Measurements from ENCODE around the gene CHM.
"Not testable (repeated sequence)": the region's sequence is repeated elsewhere in the genome, so short reads cannot be mapped to it uniquely, and the experiment has no call there.

Gene CHM
- long read RNA-seq, donor 1, full-length matches to known transcripts, result 3 of 3 reads
- long read RNA-seq, donor 1, partial matches to known transcripts, result 0 of 3 reads
- long read RNA-seq, donor 1, other reads (novel, unspliced or antisense), result 0 of 3 reads
- long read RNA-seq, donor 2, full-length matches to known transcripts, result 1 of 1 reads
- long read RNA-seq, donor 2, partial matches to known transcripts, result 0 of 1 reads
- long read RNA-seq, donor 2, other reads (novel, unspliced or antisense), result 0 of 1 reads
- long read RNA-seq, donor 3, full-length matches to known transcripts, result 1 of 1 reads
- long read RNA-seq, donor 3, partial matches to known transcripts, result 0 of 1 reads
- long read RNA-seq, donor 3, other reads (novel, unspliced or antisense), result 0 of 1 reads
- long read RNA-seq, donor 4, full-length matches to known transcripts, result 2 of 2 reads
- long read RNA-seq, donor 4, partial matches to known transcripts, result 0 of 2 reads
- long read RNA-seq, donor 4, other reads (novel, unspliced or antisense), result 0 of 2 reads
- long read RNA-seq, donor 5, full-length matches to known transcripts, result 5 of 5 reads
- long read RNA-seq, donor 5, partial matches to known transcripts, result 0 of 5 reads
- long read RNA-seq, donor 5, other reads (novel, unspliced or antisense), result 0 of 5 reads
- long read RNA-seq, donor 6, result 0 reads
- long read RNA-seq, donor 7, full-length matches to known transcripts, result 8 of 8 reads
- long read RNA-seq, donor 7, partial matches to known transcripts, result 0 of 8 reads
- long read RNA-seq, donor 7, other reads (novel, unspliced or antisense), result 0 of 8 reads
- long read RNA-seq, donor 8, full-length matches to known transcripts, result 6 of 6 reads
- long read RNA-seq, donor 8, partial matches to known transcripts, result 0 of 6 reads
- long read RNA-seq, donor 8, other reads (novel, unspliced or antisense), result 0 of 6 reads

- DNase-seq, result peak; percentile 76
Observed at GRCh38 chrX:86047174-86047935, at the start of gene CHM. Gene CHM (minus strand): TSS chrX:86047558. CDS start chrX:86047532, 26 bp downstream.

- no peak for DNase-seq
Observed at GRCh38 chrX:86078650-86079049, 31.3 kb upstream of the CHM start.

- DNase-seq, result no peak
Observed at GRCh38 chrX:86066998-86067397, 19.6 kb upstream of the CHM start.

GRCh38 chrX:86061407-86061806 is 14.0 kb upstream of the CHM start:
- no peak for DNase-seq

GRCh38 chrX:86051741-86052140 is 4.4 kb upstream of the CHM start:
- no peak for DNase-seq

GRCh38 chrX:86047936-86048280 is 550 bp upstream of the CHM start:
- no peak for DNase-seq

- no peak for DNase-seq
Observed at GRCh38 chrX:86044216-86044615, 3.1 kb downstream of the CHM start.

GRCh38 chrX:86039625-86040568 is 7.5 kb downstream of the CHM start:
- DNase-seq, result no peak

GRCh38 chrX:86033385-86033784 is 14.0 kb downstream of the CHM start:
- no peak for DNase-seq

- DNase-seq, result no peak
Observed at GRCh38 chrX:86028681-86029080, 18.7 kb downstream of the CHM start.

GRCh38 chrX:86023811-86024210 is 23.5 kb downstream of the CHM start:
- DNase-seq, result no peak

- no peak for DNase-seq
Observed at GRCh38 chrX:86021652-86022289, 25.6 kb downstream of the CHM start.

- no peak for DNase-seq
Observed at GRCh38 chrX:86016139-86016538, 31.2 kb downstream of the CHM start.

- not testable (repeated sequence) for DNase-seq
Observed at GRCh38 chrX:86014959-86015358, 32.4 kb downstream of the CHM start.

- DNase-seq, result no peak
Observed at GRCh38 chrX:86014421-86014820, 32.9 kb downstream of the CHM start.

GRCh38 chrX:86013792-86014191 is 33.6 kb downstream of the CHM start:
- DNase-seq, result no peak

- DNase-seq, result no peak
Observed at GRCh38 chrX:86012188-86012587, 35.2 kb downstream of the CHM start.

- not testable (repeated sequence) for DNase-seq
Observed at GRCh38 chrX:86009803-86010202, 37.6 kb downstream of the CHM start.

- not testable (repeated sequence) for DNase-seq
Observed at GRCh38 chrX:86007891-86008290, 39.5 kb downstream of the CHM start.

- DNase-seq, result no peak
Observed at GRCh38 chrX:86002076-86002896, 45.1 kb downstream of the CHM start.

Data from right kidney (tissue), 9 donors.